Measurements from ENCODE around the gene BBS1.

The BBS1 gene

GRCh38 chr11:66477263-66478201 is 32.9 kb upstream of the BBS1 start:
- DNase-seq, result no peak

DNA sequence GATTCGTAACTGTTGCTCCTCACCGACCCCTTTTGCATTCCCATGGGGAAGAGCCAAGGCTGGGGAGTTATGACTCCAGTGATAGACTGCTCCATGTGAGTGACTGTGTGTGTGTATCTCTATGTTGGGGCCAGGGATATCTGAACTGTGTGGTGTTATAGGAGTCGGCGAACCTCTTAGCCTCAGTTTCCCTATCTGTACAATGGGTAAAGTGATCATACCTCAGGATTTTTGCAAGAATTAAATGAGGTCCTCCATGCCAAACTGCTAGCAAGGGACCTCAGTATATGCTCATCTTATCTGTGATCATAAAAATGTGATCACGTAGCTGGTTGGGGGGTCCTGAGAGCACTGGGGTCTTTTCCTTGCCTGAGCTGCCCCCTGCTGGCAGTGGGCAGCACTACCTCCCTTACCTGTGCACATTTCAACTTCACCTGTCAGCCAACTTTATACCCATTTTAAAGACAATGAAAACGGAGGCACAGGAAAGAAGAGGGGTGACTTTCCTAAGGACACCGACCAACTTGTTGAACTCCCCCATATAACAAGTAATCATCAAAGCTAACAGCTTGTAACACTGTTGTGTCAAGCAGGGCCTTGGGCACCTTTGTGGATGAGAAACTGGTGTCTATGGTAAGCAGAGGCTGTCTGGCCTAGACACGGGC is 31.6 kb upstream of the BBS1 start:
- DNase-seq, result no peak

GRCh38 chr11:66479394-66480116 is 30.9 kb upstream of the BBS1 start:
- DNase-seq, result no peak

DNA sequence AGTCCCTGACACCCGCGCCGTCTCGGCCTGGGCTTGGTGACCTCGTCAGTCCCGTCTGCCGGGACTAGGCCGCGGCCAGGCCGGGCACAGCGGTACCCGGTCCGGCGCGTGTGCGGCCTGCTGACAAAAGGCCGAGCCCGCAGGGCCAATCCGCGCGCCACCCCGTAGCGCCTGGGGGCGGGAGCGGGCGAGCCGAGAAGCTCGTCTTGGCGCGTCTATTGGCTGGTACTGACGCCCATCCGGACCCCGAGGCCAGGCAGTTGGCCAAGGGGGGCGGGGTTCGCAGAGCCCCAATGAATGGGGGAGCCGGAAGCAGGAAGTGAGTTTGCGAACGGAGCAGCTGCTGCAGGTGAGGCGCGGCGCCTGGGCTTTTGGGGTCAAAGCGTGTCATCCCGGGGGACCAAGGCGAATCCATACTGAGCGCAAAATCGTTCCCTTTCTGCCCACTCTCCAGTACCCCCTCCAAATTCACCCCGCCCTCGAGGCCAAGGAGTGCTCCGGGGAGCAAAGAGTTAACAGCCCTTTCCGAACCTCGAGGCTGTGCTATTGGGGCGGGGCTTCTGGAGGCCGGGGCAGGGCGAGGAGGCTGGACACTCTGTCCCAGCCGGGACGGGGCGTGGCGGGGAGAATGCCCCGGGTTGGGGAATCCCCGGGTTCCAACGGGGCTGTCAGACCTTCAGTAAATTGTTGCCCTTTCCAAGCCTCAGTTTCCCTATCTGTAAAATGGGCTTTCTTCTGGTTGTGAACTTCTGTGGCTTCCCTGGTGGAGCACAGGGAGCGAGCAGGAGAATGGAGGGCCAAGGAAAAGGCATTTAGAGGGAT is 30.1 kb upstream of the BBS1 start, which contains the start of gene DPP3:
Gene DPP3 (plus strand): TSS at position 318 of the 822 bp plus-strand sequence. CDS start 1,767 bp downstream, outside the sequence.
- peak; percentile 98 for DNase-seq

DNA sequence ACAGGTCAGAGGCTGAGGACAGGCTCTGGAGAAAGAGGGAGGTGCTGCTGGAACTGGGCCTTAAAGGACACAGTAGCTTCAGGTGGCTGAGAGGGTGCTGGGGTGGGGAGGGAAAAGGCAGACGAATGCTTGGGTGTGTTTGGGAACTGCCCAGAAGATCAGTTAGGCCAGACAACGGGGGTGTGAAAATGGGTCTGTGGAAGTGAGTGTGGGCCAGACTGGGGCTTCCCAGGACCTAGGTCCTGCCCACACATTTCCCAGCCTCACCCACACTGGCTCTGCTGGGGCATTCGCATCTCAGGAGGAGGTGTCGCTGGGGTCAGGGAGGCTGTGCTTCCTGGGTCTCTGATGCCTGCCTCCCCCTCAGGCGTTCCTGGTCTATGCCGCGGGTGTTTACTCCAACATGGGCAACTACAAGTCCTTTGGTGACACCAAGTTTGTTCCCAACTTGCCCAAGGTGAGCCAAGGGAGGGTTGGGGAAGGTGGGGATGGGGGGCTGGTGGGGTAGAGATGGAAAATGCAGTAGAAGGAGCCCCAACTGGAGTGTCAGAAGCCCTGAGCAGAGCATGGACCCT is 25.5 kb upstream of the BBS1 start:
- DNase-seq, result no peak

- DNase-seq, result no peak
Observed at GRCh38 chr11:66488957-66489356, 21.5 kb upstream of the BBS1 start.

DNA sequence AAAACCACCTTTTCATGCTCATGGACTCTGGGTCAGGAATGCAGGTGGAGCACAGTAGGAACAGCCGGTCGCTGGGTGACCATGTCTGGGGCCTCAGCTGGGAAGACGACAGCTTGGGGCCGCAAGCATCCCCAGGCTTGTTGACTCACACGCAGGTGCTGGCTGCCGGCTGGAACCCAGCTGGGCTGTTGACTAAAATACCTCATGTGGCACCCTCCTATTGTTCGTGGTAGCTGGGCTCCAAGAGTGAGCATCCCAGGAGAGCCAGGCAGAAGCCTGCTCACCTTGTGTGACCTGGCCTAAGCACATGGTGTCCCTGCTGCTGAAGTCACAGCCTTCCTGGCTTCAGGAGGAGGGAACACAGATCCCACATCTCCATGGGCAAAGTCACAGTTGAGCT is 20.8 kb upstream of the BBS1 start:
- no peak for DNase-seq

DNA sequence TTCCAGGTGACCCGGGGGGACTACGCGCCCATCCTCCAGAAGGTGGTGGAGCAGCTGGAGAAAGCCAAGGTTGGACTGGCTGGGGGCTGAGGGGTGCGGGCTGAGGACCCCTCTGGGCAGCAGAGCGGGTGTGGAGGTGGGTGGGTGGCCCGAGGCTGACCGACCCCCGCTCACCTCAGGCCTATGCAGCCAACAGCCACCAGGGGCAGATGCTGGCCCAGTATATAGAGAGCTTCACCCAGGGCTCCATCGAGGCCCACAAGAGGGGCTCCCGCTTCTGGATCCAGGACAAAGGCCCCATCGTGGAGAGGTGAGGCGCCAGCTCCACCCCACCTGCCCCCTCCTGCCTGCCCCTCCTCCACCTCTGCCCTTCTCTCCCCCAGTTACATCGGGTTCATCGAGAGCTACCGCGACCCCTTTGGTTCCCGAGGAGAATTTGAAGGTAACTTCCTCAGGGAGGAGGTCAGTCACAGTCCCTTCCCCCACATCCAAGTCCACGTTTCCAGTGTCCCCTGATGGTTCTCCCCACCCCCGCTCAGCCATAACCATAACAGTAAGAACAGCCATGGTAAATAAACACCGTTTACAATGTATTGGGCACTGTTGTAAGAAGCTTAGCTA is 19.0 kb upstream of the BBS1 start:
- DNase-seq, result no peak

DNA sequence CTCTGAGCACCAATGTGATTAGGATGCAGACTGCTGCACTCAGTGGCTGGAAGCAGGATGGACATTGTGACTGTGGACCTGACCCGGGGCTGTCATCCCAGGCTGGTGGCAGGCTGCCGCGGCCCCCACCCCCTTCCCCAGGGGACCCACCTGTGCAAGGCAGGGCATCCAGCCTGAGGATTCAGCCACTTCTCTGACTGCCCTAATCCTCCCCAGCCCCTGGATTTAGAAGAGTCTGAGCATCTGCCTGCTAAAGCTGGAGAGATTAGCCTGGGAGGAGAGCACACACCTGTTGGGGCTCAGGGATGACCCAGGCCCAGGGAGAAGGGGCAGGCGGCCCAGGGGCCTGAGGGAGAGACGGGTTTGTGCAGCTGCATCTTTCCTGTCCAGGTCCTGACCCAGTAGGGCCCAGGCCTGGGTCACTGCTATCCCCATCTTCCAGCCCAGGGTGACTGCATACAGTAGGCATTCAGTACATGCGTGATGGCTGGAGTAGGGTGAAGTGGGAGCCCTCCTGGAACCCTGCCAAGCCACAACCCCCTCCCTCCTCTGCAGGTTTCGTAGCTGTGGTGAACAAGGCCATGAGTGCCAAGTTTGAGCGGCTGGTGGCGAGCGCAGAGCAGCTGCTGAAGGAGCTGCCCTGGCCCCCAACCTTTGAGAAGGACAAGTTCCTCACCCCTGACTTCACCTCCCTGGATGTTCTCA is 18.1 kb upstream of the BBS1 start:
- DNase-seq, result no peak

DNA sequence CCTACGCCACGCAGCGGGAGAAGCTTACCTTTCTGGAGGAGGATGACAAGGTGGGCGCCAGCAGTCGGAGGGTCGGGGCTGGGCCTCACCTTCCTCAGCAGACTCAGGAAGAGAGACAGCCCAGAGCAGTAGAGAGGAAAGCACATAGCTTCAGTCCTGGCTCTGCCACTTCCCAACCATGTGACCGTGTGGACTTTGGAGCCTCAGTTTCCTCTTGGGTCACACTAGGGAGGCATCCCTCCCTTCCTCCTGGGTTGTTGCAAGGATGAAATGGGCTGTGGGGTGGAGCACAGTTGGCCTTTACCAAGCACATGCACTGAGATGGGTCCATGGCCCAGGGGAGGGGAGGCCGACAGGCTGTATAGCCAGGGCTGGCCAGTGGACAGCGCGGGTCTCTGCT is 17.3 kb upstream of the BBS1 start:
- no peak for DNase-seq

GRCh38 chr11:66494458-66494857 is 16.0 kb upstream of the BBS1 start:
- no peak for DNase-seq

DNA sequence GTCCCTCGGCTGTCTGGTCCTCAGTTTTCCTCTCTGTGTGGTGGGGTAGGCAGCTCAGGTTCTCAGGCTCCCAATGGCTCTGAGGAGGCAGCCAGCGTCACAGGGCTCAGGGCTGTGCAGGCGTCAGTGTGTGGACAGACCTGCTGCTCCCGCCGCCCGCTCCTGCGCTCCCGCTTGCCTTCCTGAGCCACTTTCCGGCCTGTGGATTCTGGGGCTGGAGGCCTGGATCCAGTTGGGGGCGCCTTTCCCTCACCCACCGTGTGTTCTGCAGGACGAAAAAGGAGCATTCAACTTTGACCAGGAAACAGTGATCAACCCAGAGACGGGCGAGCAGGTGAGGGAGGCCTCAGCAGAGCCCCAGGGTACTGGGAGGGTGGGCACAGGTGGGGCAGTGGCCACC is 15.5 kb upstream of the BBS1 start:
- DNase-seq, result no peak

- DNase-seq, result no peak
Observed at GRCh38 chr11:66495401-66495854, 15.0 kb upstream of the BBS1 start.

DNA sequence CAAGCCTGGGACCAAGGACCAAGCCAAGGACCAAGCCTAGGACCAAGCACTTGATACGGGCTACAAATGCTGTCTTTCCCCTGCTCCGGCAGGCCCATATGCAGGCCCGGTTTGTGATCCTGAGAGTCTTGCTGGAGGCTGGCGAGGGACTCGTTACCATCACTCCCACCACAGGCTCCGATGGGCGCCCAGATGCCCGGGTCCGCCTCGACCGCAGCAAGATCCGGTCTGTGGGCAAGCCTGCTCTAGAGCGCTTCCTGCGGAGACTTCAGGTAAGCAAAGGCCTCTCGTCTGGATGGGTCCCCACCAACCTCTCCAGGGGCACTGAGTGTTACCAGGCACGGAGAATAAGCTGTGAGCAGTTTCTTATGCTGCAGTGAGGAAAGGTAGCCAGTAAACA is 13.2 kb upstream of the BBS1 start:
- DNase-seq, result no peak

- no peak for DNase-seq
Observed at GRCh38 chr11:66498506-66498905, 11.9 kb upstream of the BBS1 start.

DNA sequence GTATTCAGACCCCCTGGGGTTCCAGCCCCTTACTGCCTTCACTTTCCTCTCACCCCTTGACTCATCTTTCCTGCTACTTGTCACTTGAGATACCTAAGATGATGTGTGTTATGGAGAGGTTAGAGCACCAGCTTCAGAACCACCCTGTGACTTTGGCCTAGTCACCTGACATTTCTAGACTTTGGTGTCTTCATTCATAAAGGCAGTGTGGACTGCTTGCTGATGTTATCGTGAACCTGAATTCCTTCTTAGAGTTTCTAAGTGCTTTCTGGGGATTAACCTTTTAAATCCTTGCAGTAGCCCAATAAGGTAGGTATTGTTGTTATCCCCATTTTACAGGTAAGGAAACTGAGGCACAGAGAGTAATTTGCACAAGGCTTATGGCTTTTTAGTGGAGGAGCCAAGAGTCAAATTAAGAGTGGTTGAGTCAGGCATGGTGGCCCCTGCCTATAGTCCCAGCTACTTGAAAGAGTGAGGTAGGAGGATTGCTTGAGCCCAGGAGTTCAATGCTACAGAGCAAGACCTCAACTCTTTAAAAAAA is 5.1 kb upstream of the BBS1 start:
- no peak for DNase-seq

DNA sequence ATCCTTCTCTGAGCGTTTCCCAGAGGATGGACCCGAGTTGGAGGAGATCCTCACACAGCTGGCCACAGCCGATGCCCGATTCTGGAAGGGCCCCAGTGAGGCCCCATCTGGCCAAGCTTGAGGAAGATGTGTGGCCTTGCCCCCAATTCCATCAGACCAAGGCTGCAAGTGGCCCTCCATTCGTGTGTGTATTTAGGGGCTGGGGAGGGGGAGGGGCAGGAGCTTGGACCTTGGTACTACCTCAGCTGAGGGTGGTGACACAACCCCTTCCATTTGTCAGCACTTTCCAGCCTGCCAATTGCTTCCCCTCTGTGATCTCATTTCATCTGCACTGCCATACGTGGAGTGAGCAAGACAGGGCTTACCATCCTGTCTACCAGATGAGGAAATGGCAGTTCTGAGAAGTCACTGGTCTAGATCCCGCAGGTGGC is 1.3 kb upstream of the BBS1 start:
- DNase-seq, result no peak

DNA sequence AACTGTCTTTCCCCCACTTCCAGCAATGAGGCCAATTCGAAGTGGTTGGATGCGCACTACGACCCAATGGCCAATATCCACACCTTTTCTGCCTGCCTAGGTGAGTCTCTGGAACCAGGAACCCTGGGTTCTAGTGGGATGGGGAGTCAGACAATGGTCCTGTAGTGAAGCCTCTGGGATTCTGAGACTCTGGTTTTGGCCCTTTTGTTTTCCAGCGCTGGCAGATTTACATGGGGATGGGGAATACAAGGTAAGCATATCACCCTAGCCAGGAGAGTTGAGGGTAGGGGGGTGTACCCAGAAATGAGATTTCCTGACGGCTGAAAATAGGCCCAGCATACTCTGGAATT is 530 bp downstream of the BBS1 start:
- no peak for DNase-seq

DNA sequence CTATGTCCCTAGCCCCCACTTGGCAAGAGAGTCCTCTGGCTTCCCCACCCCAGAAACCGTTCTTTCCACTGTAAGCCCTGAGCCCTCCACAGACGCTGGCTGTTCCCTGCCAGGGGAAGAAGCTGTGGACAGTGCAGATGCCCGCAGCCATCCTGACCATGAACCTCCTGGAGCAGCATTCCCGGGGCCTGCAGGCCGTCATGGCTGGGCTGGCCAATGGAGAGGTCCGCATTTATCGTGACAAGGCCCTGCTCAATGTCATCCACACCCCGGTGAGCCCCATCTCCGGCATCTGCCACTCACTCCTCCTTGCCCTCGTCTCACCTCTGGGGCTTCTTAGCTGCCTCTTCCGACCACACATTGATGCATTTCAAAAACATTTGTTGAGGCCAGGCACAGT is 13.2 kb downstream of the BBS1 start:
- DNase-seq, result no peak

- DNase-seq, result no peak
Observed at GRCh38 chr11:66524304-66525040, 14.0 kb downstream of the BBS1 start.
